ENCODE data around the gene SLC6A1.
"Not testable (repeated sequence)": the region's sequence is repeated elsewhere in the genome, so short reads cannot be mapped to it uniquely, and the experiment has no call there.

Gene SLC6A1

DNA sequence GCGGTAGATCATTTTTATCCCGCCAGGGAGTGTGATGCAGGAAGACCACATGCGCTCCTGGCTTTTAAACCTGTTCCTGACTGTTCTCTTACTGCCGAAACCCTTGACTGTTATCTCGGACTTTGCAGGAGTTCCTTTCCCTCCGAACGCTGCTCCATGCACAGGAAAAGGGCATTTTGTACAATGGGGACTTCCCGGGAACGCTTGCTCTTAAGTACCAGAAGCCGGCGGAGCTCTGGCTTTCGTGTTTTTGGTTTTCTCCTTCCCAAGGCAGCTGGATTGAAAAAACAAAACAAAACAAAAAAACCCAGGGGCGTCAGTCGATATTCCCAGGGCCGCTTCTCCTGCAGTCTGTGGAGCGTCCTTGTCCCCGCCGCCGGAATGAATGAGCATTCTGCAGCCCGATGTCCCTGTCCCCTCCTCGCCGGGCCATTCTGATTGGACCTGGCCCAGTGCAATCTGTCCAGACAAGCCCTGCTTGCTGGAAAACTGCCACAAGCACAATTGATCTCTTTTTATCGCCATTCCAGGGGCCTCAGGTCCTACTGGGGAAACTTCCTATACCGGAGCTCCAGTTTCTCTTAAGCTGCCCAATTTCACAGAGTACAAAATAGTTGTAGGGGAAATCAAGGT lies 44.8 kb downstream of the SLC6A1 start:
- no peaks in the 10 kb centered on the region for H3K4me1 Mint-ChIP-seq (ENCODE audit: low read depth)

DNA sequence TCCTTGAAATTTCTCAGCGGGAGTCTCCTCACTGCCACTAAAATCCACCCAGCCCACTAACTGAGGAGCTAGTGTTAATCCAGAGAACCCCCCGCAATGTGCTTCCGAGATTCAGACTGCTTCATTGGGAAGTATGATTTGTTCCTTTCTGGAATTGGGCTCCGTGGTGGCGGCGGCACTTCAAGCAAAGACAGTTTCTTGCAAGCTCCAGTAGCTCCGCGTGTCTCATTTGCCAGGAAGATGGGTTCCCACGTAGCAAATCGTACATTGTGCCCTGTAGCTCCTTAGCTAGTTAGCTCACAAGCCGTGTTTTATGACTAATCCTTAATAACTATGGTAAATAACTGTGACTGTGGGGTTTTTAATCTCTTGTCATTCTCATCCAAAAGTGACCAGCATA lies 45.4 kb downstream of the SLC6A1 start:
- H3K4me3 Mint-ChIP-seq = no peak overlapping the region
- peak overlapping the region; percentile 41 for H3K27ac Mint-ChIP-seq
- no peaks in the 10 kb centered on the region for H3K36me3 Mint-ChIP-seq (ENCODE audit: low read depth)
- no peaks in the 10 kb centered on the region for H3K4me1 Mint-ChIP-seq (ENCODE audit: low read depth)
- H3K9me3 Mint-ChIP-seq = no peaks in the 10 kb centered on the region
- H3K27me3 Mint-ChIP-seq (ENCODE audit: low read depth) = peaks cover 45% of the 10 kb centered on the region

More for the DNA sequence above, 44.8 kb downstream of the SLC6A1 start:
- Mint-ChIP-seq H3K9me3 (no peaks in the 10 kb centered on the region), H3K4me3 (no peak overlapping the region), H3K27ac (no peak overlapping the region), H3K36me3 (ENCODE audit: low read depth) (no peaks in the 10 kb centered on the region), H3K27me3 (ENCODE audit: low read depth) (peaks cover 45% of the 10 kb centered on the region)

DNA sequence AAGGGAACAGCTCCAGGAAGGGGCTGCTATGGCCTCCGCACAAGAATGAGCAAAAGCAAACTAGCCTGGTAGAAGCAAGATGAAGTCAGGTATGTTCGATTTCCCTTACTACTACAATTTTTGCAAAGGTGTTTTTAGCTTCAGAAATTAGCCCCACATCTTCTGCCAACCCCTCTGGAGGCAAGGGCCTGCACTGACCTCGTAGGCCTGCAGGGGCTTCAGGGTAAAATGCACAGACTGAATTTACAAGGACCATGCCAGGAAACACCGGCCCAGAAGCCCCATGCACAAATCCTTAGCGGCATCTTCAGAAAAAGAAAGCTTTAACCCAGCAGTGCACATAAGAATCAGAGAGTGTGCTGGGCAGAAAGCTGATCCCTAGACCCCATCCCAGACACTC lies 53.0 kb downstream of the SLC6A1 start:
- Mint-ChIP-seq H3K27me3 (ENCODE audit: low read depth) (peaks cover 16% of the 10 kb centered on the region), H3K27ac (no peak overlapping the region), H3K4me1 (ENCODE audit: low read depth) (no peaks in the 10 kb centered on the region), H3K9me3 (no peaks in the 10 kb centered on the region), H3K4me3 (no peak overlapping the region), H3K36me3 (ENCODE audit: low read depth) (no peaks in the 10 kb centered on the region)

DNA sequence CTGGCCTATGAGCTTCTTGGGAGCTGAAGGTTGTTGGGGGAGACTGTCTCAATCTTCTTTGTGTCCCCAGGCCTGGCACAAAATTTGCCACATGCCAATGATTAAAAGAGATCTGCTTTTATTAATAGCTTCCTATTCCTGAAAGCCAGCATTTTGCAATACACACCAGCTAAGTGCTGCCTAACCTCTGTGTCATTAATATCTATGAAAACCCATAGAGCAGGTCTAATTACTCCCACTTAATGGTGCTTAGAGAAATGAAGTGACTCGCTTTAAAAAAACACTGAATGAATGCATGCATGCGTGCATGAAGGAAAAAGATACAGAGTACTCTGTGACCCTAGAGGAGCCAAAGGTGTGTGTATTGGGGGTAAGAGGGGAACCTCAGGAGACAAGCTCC lies 55.0 kb downstream of the SLC6A1 start:
- Mint-ChIP-seq H3K36me3 (ENCODE audit: low read depth) (no peaks in the 10 kb centered on the region), H3K27me3 (ENCODE audit: low read depth) (peaks cover 16% of the 10 kb centered on the region), H3K4me3 (no peak overlapping the region), H3K27ac (no peak overlapping the region), H3K9me3 (no peaks in the 10 kb centered on the region), H3K4me1 (ENCODE audit: low read depth) (no peaks in the 10 kb centered on the region)

DNA sequence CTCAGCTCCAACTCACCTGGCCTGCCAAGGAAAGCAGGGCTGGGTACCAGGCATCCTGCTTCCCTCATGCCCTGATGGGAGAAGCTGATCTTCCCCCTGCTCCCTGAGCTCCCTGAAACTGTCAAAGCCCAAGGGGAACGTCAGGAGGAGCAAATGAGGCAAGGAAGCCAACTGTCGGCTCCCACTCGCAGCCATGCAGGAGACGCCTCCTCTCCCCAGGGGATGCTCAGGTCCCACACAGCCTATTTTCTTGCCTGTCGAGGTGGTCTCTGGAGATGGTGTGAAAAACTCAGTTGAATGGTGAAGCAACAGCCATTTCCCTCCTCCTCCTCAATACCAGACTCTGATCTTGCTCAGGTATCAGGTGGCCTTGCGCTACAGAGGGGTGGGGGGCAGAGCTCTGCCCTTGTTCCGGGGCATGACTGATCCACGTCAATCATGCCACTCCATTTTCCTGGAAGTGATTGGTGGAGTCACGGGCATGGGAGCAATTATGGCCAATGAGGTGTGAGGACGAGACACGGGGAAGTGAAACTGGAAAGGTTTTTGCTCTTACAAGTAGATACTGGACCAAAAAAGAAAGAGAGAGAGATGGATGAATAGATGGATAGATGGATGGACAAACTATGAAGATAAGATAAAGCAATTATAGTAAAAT lies 58.2 kb downstream of the SLC6A1 start:
- no peaks in the 10 kb centered on the region for H3K9me3 Mint-ChIP-seq
- H3K27ac Mint-ChIP-seq = no peak overlapping the region
- no peak overlapping the region for H3K4me3 Mint-ChIP-seq
- H3K36me3 Mint-ChIP-seq (ENCODE audit: low read depth) = no peaks in the 10 kb centered on the region
- H3K27me3 Mint-ChIP-seq (ENCODE audit: low read depth) = peaks cover 13% of the 10 kb centered on the region
- no peaks in the 10 kb centered on the region for H3K4me1 Mint-ChIP-seq (ENCODE audit: low read depth)

DNA sequence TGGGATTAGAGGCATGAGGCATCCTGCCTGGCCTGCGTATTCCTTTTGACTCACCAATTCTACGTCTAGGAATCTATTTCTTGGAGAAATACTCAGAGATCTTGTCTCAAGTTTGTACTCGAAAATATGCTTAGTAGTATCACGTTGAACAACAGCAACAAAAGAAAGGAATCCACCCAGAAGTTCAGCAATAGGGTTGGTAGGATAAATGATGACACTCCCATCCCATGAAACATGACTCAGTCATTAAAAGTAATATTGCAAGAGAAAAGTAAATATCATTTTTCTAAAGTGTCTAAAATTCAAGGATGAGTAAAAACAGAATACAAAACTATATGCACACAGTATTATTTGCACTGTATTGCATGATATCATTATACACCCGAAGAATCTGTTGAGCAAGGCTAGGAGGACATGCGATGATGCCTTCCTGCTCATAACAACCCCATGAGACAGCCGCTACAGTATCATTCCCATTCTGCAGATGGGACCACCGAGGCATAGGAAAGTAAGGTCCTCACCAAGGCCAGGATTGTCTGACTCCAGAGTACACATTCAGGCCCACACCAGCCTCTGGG lies 61.5 kb downstream of the SLC6A1 start:
- H3K27me3 Mint-ChIP-seq (ENCODE audit: low read depth) = peaks cover 6% of the 10 kb centered on the region
- no peaks in the 10 kb centered on the region for H3K9me3 Mint-ChIP-seq
- H3K4me1 Mint-ChIP-seq (ENCODE audit: low read depth) = no peaks in the 10 kb centered on the region
- no peak overlapping the region for H3K4me3 Mint-ChIP-seq
- H3K27ac Mint-ChIP-seq = no peak overlapping the region
- H3K36me3 Mint-ChIP-seq (ENCODE audit: low read depth) = no peaks in the 10 kb centered on the region

DNA sequence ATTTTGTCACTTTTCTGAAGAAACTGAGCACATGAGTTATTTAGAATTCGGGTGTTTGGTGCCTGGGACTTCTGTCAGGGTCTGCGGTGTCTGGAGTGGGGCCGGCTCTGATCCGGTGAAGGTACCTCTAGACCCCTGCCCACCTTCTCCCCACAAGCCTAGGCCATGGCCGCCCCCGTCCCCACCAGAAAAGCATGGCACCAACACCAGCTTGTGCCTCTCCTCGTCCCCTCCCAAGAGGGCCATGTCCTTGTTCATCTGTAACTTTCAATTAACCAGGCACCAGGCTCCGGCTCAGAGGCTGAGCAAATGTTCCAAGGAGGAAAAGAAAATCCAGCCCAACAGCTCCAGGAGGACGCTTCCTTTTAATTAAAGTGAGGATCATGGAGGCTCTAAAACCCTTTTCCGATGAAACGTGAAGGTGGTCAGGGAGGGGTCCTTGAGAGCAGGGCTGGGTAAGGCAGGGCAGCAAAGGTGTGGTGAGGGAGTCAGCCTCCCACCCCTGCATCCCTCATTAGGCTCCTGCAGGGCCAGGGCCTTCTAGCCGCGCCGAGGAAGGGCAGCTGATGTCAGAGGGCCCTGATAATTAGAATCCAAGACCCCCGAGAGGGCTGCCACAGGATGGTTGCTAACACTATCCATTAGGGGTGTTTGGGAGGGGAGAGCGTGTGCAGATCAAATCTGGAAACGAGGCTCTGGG lies 62.3 kb downstream of the SLC6A1 start:
- H3K27ac Mint-ChIP-seq = no peak overlapping the region
- no peak overlapping the region for H3K4me3 Mint-ChIP-seq
- H3K36me3 Mint-ChIP-seq (ENCODE audit: low read depth) = no peaks in the 10 kb centered on the region
- no peaks in the 10 kb centered on the region for H3K4me1 Mint-ChIP-seq (ENCODE audit: low read depth)
- H3K27me3 Mint-ChIP-seq (ENCODE audit: low read depth) = no peaks in the 10 kb centered on the region
- H3K9me3 Mint-ChIP-seq = no peaks in the 10 kb centered on the region

DNA sequence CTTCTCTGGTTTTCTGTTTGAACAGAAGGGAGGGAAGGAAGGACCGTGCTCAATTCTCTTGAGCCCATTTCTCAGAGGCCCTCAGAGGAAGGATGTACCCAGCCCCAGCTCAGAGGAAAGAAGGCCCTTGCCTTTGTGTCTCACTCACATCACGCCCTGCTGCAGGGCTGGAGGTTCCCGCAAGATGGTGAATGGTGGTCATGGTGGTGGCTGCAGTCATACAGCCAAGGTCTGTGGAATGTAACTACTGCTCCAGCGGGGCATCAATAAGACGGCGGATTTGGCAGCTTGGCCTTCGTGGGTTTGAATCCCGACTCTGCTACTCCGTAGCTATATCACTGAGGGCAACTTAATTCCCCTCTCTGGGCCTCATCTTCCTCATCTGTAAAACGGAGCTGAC lies 62.9 kb downstream of the SLC6A1 start:
- Mint-ChIP-seq H3K4me1 (ENCODE audit: low read depth) (no peaks in the 10 kb centered on the region), H3K4me3 (no peak overlapping the region), H3K27ac (no peak overlapping the region), H3K36me3 (ENCODE audit: low read depth) (no peaks in the 10 kb centered on the region), H3K9me3 (no peaks in the 10 kb centered on the region), H3K27me3 (ENCODE audit: low read depth) (peaks cover 3% of the 10 kb centered on the region)

DNA sequence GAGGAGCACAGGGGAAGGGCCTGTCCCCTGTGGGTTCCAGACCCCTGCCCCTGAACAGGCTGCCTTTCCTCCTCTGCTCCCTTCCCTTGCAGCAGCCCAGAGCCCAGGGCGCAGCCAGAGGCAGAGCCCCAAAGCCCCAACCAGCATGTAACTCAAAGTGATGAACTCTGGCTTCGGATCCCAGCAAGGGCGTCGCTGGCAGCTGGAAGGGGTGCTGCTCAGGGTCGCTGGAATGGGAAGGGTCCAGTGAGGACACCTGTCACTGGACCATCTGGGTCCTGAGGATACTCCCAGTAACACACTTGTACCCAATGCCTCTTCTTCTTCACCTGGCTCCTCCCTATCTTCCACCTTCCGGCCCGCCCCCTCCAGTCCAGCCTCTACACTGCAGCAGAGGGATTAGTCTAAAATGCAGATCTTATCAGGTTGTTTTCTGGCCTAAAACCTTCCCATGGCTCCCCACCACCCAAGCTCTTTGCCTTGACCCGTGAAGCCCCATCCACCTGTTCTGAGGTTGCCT lies 64.0 kb downstream of the SLC6A1 start:
- Mint-ChIP-seq H3K4me3 (no peak overlapping the region), H3K9me3 (no peaks in the 10 kb centered on the region), H3K27me3 (ENCODE audit: low read depth) (peaks cover 3% of the 10 kb centered on the region), H3K4me1 (ENCODE audit: low read depth) (no peaks in the 10 kb centered on the region), H3K27ac (no peak overlapping the region), H3K36me3 (ENCODE audit: low read depth) (no peaks in the 10 kb centered on the region)

DNA sequence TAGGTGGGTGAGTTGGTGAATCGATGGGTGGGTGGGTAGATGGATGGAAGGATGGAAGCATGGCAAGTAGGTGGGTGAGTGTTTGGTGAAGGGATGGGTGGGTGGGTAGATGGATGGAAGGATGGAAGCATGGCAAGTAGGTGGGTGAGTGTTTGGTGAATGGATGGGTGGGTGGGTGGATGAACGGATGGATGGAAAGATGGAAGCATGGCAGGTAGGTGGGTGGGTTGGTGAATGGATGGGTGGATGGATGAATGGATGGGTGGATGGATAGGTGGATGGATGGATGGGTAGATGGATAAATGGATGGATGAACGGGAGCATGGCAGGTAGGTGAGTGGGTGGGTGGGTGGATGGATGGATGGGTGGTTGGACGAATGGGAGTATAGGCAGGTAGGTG lies 65.1 kb downstream of the SLC6A1 start:
- H3K4me3 Mint-ChIP-seq = no peak overlapping the region
- no peak overlapping the region for H3K27ac Mint-ChIP-seq
- no peaks in the 10 kb centered on the region for H3K36me3 Mint-ChIP-seq (ENCODE audit: low read depth)
- H3K9me3 Mint-ChIP-seq = no peaks in the 10 kb centered on the region
- no peaks in the 10 kb centered on the region for H3K4me1 Mint-ChIP-seq (ENCODE audit: low read depth)
- H3K27me3 Mint-ChIP-seq (ENCODE audit: low read depth) = peaks cover 3% of the 10 kb centered on the region

DNA sequence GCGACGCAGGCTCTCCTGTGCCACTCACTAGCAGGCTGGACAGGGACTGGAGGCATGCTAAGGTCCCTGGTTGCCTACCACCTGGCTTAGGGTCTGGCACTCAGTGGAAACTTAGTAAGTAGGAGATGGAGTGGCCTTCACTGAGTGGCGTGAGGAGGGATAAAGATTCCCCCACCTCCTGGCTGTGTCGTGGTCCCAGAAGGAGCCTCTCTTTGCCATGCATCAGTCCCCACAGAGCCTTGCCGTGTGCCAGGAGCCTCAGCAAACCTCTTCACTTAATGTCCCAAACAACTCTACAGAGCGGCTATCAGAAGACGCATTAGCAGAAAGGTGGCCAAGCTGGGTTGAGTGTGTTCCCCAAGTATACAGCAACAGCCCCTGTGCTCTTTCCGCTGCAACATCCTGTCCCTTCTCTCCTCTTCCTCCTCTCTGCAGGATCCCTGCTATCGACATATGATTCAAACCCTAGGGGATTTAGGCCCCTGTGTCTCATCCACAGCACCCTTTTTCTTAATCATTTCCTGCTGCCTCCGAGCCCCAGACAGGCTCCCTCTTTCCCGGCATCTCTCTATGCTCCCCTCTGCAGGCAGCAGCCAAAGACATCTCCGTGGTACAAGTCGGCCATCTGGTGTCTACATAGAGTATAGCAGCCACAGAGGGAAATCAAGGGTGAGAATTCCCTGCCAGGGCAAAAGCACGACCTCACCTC lies 66.7 kb downstream of the SLC6A1 start:
- Mint-ChIP-seq H3K27me3 (ENCODE audit: low read depth) (peaks cover 3% of the 10 kb centered on the region), H3K4me1 (ENCODE audit: low read depth) (no peaks in the 10 kb centered on the region), H3K36me3 (ENCODE audit: low read depth) (no peaks in the 10 kb centered on the region), H3K27ac (no peak overlapping the region), H3K9me3 (no peaks in the 10 kb centered on the region), H3K4me3 (no peak overlapping the region)

DNA sequence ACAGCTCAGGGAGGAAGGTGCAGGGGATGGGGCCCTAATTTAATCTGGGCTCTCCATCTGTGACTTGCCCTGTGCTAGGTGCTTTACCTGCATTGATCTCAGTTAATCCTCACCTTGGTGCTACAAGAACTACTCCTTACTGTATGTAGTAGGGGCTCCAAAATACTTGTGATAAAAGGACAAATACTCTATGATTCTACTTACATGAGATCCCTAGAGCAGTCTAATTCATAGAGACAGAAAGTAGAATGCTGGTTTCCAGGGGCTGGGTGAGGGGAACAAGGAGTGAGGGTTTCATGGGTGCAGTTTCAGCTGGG lies 67.2 kb downstream of the SLC6A1 start:
- H3K36me3 Mint-ChIP-seq (ENCODE audit: low read depth) = no peaks in the 10 kb centered on the region
- no peak overlapping the region for H3K27ac Mint-ChIP-seq
- no peaks in the 10 kb centered on the region for H3K4me1 Mint-ChIP-seq (ENCODE audit: low read depth)
- H3K9me3 Mint-ChIP-seq = peaks cover 4% of the 10 kb centered on the region
- H3K4me3 Mint-ChIP-seq = no peak overlapping the region
- H3K27me3 Mint-ChIP-seq (ENCODE audit: low read depth) = peaks cover 3% of the 10 kb centered on the region

DNA sequence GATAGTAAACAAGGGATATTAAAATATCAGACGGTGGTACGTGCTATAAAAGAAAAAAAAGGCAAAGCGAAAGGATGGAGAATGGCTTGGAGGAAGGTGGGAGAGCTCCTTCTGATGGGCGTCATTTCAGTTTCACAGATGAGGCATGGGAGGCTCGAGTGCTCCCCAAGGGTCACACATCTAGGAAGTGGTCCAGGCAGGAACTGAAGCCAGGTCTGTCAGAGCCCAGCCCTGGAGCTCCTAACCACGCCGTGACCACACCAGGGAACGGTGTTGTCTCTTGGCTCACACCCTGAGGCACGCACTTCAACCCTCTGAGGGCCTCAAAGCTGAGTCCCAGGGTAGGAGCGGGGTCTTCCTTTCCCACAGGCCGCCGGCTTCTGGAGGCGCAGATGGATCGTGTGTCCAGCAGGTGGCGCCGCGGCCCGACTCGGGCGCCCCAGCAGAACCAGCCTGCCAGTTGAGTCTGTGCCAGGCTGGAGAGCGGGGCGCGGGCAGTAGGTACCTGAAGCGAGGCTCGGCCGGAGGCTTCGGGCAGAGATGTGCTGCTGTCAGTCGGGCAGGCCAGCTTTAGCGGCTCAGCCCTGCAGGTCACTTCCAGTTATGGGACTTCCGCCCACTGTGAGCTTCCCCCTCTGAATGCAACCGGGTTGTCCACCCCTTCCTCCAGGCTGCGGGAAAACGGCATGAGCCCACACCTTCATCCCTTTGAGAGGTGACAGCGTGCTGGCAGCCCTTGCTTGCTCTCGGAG lies 68.1 kb downstream of the SLC6A1 start:
- Mint-ChIP-seq H3K4me3 (no peak overlapping the region), H3K36me3 (ENCODE audit: low read depth) (no peaks in the 10 kb centered on the region), H3K4me1 (ENCODE audit: low read depth) (no peaks in the 10 kb centered on the region), H3K9me3 (peaks cover 4% of the 10 kb centered on the region), H3K27me3 (ENCODE audit: low read depth) (peaks cover 3% of the 10 kb centered on the region), H3K27ac (no peak overlapping the region)

DNA sequence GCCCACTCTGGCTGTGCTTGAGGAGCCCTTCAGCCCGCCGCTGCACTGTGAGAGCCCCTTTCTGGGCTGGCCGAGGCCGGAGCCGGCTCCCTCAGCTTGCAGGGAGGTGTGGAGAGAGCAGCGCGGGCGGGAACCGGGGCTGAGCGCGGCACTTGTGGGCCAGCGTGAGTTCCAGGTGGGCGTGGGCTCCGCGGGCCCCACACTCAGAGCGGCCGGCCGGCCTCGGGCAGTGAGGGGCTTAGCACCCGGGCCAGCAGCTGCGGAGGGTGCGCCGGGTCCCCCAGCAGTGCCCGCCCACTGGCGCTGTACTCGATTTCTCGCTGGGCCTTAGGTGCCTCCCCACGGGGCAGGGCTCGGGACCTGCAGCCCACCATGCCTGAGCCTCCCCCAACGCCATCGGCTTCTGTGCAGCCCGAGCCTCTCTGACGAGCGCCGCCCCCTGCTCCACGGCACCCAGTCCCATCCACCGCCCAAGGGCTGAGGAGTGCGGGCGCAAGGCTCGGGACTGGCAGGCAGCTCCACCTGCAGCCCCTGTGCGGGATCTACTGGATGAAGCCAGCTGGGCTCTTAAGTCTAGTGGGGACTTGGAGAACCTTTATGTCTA lies 68.8 kb downstream of the SLC6A1 start:
- not testable (repeated sequence) for H3K4me3 Mint-ChIP-seq; H3K4me1 Mint-ChIP-seq (ENCODE audit: low read depth); H3K27ac Mint-ChIP-seq; H3K9me3 Mint-ChIP-seq; H3K27me3 Mint-ChIP-seq (ENCODE audit: low read depth); H3K36me3 Mint-ChIP-seq (ENCODE audit: low read depth)

All from T-helper 1 cell treated with Interleukin-12 subunit alpha and Interleukin-12 subunit beta and Interleukin-4 antibody, amounts not matched to agents 30 μg/mL and 1 μg/mL, for 36 hours (primary cell).